OCI-LY7 (cell line): ENCODE results near the gene PARN. TPM values are rescaled to one million over a fixed set of nuclear protein-coding genes. Genes with fewer than 3 reads are reported as not detected.

Source experiments
- BruUV-seq: library from RNA; stranded (reverse); fragments of 400-500 nt; replicated peaks from 2 replicates; lab custom pipeline; 2021; lab: Mats Ljungman, UMichigan
- CTCF ChIA-PET: fragments of 300-600 bp; sonication (Branson Sonifier 250); formaldehyde crosslinking; loops from one replicate; lab custom pipeline; 2022; ENCODE audit warnings: antibody characterized with exemption; ENCODE audit not compliant: unreplicated experiment; lab: Charles Lee
- POLR2A ChIA-PET: fragments of 300-600 bp; sonication (Branson Sonifier 250); formaldehyde crosslinking; loops from one replicate; lab custom pipeline; 2022; ENCODE audit warnings: antibody characterized with exemption; lab: Charles Lee
- DNase-seq: peaks from one replicate; pipeline ENCODE4 v3.0.0-alpha.2; 2015; ENCODE audit warnings: low spot score
- H2AFZ ChIP-seq: fragments of 200-600 bp; sonication (generic), shearing (Covaris generic); 2 replicates; pipeline ENCODE4 v1.6.1; 2014; ENCODE audit warnings: mild to moderate bottlenecking, antibody characterized with exemption, low read length, moderate library complexity
- H3K27ac ChIP-seq: fragments of 200-600 bp; sonication (generic); 2 replicates; pipeline ENCODE4 v1.5.1; 2014; ENCODE audit warnings: mixed run types, low read depth, mild to moderate bottlenecking, moderate library complexity, low read length, inconsistent platforms; ENCODE audit not compliant: poor library complexity, severe bottlenecking
- H3K36me3 ChIP-seq: fragments of 200-600 bp; sonication (generic); 2 replicates; pipeline ENCODE4 v1.6.1; 2014; ENCODE audit warnings: mild to moderate bottlenecking, antibody characterized with exemption, low read length, moderate library complexity, mixed read lengths; ENCODE audit not compliant: insufficient read depth
- H3K4me1 ChIP-seq: fragments of 200-600 bp; sonication (generic); 2 replicates; pipeline ENCODE4 v1.5.1; 2014; ENCODE audit warnings: mild to moderate bottlenecking, low read length; ENCODE audit not compliant: insufficient read depth, poor library complexity, severe bottlenecking
- H3K4me2 ChIP-seq: fragments of 200-600 bp; sonication (generic); 2 replicates; pipeline ENCODE4 v1.6.1; 2014; ENCODE audit warnings: mild to moderate bottlenecking, low read length
- H3K4me3 ChIP-seq: fragments of 200-600 bp; sonication (generic); 2 replicates; pipeline ENCODE4 v1.5.1; 2014; ENCODE audit warnings: mild to moderate bottlenecking, low read depth, low read length; ENCODE audit not compliant: poor library complexity, severe bottlenecking
- H3K79me2 ChIP-seq: fragments of 200-600 bp; sonication (generic); 2 replicates; pipeline ENCODE4 v1.6.1; 2016; ENCODE audit warnings: low read depth, mild to moderate bottlenecking, low read length, moderate library complexity, mixed read lengths; ENCODE audit not compliant: insufficient read depth
- H3K9me2 ChIP-seq: fragments of 200-600 bp; sonication (generic); 2 replicates; pipeline ENCODE4 v1.6.1; 2016; ENCODE audit warnings: mild to moderate bottlenecking, low read length, mixed read lengths; ENCODE audit not compliant: insufficient read depth
- H3K9me3 ChIP-seq: fragments of 200-600 bp; sonication (generic); 2 replicates; pipeline ENCODE4 v1.6.1; 2014; ENCODE audit warnings: mild to moderate bottlenecking, mixed run types, low read length, mixed read lengths
- H4K20me1 ChIP-seq: fragments of 200-600 bp; sonication (generic); 2 replicates; pipeline ENCODE4 v1.6.1; 2014; ENCODE audit warnings: mild to moderate bottlenecking, antibody characterized with exemption, low read length, moderate library complexity, mixed read lengths; ENCODE audit not compliant: insufficient read depth
- EZH2phosphoT487 ChIP-seq: fragments of 200-600 bp; sonication (generic); IDR thresholded peaks from 2 replicates; pipeline ENCODE4 v1.6.1; 2018; ENCODE audit warnings: low read depth, borderline replicate concordance, mild to moderate bottlenecking, mixed run types, antibody characterized with exemption, low read length, moderate library complexity, mixed read lengths
- intact Hi-C: fragments of 100-400 bp; cut with micrococcal nuclease; formaldehyde crosslinking; loops from one replicate; pipeline ENCODE4 v1.10.0; 2022; ENCODE audit not compliant: unreplicated experiment
- total RNA-seq, 2 experiments: library from RNA; depleted of rRNA in 1 of 2; stranded (reverse); fragments of >200 nt in 1 of 2; shearing (Covaris generic) in 1 of 2; gene quantifications; 2 replicates each; pipeline ENCODE4 v1.2.3, GENCODE V29; 2014 to 2022
- TF ChIP-seq, protein P1 (sequence below): fragments of 200-600 bp; sonication (generic); conservative IDR thresholded peaks from 2 replicates; pipeline ENCODE4 v1.5.1; 2014; ENCODE audit warnings: mild to moderate bottlenecking, antibody characterized with exemption, low read length, moderate library complexity, mixed read lengths

PARN gene
- total RNA-seq, 2 experiments from 2014 or later = 40.1 to 76.5 TPM

- no peak overlapping the region for H3K4me3 ChIP-seq
- POLR2A ChIA-PET = no interaction called here
- CTCF ChIA-PET = no interaction called here
- peaks cover 9% of the 10 kb centered on the region for H3K4me1 ChIP-seq
- H3K9me2 ChIP-seq = no peaks in the 10 kb centered on the region
- no peaks in the 10 kb centered on the region for H3K9me3 ChIP-seq
- H3K27ac ChIP-seq = no peak overlapping the region
- intact Hi-C loops = no loop called here
- H3K79me2 ChIP-seq = no peaks in the 10 kb centered on the region
- H4K20me1 ChIP-seq = no peaks in the 10 kb centered on the region
- DNase-seq = peak; percentile 36
- no peak for TF ChIP-seq EZH2phosphoT487
- TF ChIP-seq, protein P1, sequence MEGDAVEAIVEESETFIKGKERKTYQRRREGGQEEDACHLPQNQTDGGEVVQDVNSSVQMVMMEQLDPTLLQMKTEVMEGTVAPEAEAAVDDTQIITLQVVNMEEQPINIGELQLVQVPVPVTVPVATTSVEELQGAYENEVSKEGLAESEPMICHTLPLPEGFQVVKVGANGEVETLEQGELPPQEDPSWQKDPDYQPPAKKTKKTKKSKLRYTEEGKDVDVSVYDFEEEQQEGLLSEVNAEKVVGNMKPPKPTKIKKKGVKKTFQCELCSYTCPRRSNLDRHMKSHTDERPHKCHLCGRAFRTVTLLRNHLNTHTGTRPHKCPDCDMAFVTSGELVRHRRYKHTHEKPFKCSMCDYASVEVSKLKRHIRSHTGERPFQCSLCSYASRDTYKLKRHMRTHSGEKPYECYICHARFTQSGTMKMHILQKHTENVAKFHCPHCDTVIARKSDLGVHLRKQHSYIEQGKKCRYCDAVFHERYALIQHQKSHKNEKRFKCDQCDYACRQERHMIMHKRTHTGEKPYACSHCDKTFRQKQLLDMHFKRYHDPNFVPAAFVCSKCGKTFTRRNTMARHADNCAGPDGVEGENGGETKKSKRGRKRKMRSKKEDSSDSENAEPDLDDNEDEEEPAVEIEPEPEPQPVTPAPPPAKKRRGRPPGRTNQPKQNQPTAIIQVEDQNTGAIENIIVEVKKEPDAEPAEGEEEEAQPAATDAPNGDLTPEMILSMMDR = no peak
- peaks cover 19% of the 10 kb centered on the region for H3K36me3 ChIP-seq
- no TSS peak for BruUV-seq
- H3K4me2 ChIP-seq = no peak overlapping the region; the same call in 1 of the 2 replicates
- H2AFZ ChIP-seq = no peak overlapping the region
Measured at GRCh38 chr16:14487579-14487978, 142.5 kb downstream of the PARN start.

DNA sequence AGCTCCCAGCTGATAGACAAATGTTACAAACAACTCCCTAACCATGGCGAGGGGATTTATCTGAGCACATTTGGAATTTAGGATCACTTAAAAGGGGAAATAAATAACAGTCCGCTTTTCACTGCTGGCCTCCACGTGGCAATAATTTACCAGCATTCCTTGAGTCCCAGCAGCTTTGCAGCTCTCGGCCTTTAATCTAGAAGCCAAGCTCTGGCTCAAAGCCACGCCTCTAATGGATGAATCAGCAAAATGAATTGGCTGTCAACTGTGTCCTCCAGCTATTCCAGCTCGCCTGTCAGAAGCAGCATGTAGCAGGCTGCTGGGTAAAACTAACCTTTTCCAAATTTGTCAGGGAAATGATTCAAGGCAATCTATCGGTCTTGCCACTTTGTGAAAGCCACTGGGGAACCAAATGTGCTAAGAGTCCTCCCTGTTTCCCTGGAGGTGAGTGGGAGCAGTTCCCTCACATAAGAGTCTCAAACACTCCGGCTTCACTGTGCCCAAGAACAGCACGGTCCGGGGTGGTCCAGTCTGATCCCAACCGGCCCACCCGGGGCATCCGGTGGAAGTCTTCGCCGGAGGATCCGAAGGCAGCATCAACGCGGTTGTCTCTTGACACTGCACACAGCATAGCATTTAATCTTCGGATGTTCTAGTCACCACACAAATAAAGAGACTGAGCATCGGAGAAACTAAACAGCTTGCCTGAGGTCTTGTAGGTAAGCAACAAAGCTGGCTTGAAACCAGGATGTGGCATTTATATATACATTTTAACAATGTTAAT lies 143.3 kb downstream of the PARN start:
- no peaks in the 10 kb centered on the region for H4K20me1 ChIP-seq
- H3K4me3 ChIP-seq = no peak overlapping the region
- H3K27ac ChIP-seq = no peak overlapping the region
- TF ChIP-seq, protein P1 = no peak
- no peak for TF ChIP-seq EZH2phosphoT487
- intact Hi-C loops = no loop called here
- H3K9me2 ChIP-seq = no peaks in the 10 kb centered on the region
- no peak for DNase-seq
- ChIA-PET POLR2A (no interaction called here), CTCF (no interaction called here)
- no peak overlapping the region for H3K4me2 ChIP-seq
- H3K4me1 ChIP-seq = peaks cover 9% of the 10 kb centered on the region
- H3K79me2 ChIP-seq = no peaks in the 10 kb centered on the region
- H3K9me3 ChIP-seq = no peaks in the 10 kb centered on the region
- no peak overlapping the region for H2AFZ ChIP-seq
- peaks cover 28% of the 10 kb centered on the region for H3K36me3 ChIP-seq
- no TSS peak for BruUV-seq
